Chondrocyte (in vitro differentiated cells): Measurements from ENCODE around the gene SPOPL. TPM values are rescaled to one million over a fixed set of nuclear protein-coding genes. Genes with fewer than 3 reads are reported as not detected.
"Not testable (repeated sequence)": the region's sequence is repeated elsewhere in the genome, so short reads cannot be mapped to it uniquely, and the experiment has no call there.

ENCODE experiments used
- DNase-seq: peaks from one replicate; pipeline ENCODE4 v3.0.0; 2021; ENCODE audit warnings: mixed read lengths, low spot score
- H3K27ac Mint-ChIP-seq: one replicate; pipeline ENCODE4 v1.8.0; 2021; ENCODE audit warnings: mild to moderate bottlenecking, moderate library complexity, mixed read lengths; ENCODE audit not compliant: unreplicated experiment
- H3K27me3 Mint-ChIP-seq: 2 replicates; pipeline ENCODE4 v1.8.0; 2021; ENCODE audit warnings: low read depth, mixed read lengths
- H3K36me3 Mint-ChIP-seq: 2 replicates; pipeline ENCODE4 v1.8.0; 2021; ENCODE audit warnings: low read depth, mixed read lengths
- H3K4me1 Mint-ChIP-seq: 2 replicates; pipeline ENCODE4 v1.8.0; 2021; ENCODE audit warnings: low read depth, mild to moderate bottlenecking, mixed read lengths
- H3K4me3 Mint-ChIP-seq: one replicate; pipeline ENCODE4 v1.8.0; 2021; ENCODE audit warnings: mild to moderate bottlenecking, moderate library complexity, mixed read lengths; ENCODE audit not compliant: unreplicated experiment
- H3K9me3 Mint-ChIP-seq: 2 replicates; pipeline ENCODE4 v1.8.0; 2021; ENCODE audit warnings: low read depth, mixed read lengths
- total RNA-seq: library from RNA; stranded (reverse); gene quantifications from 3 replicates; pipeline ENCODE4 v1.2.1, GENCODE V29; 2021
- TF ChIP-seq, protein P1 (sequence below): fragments of 200-600 bp; sonication (generic); IDR thresholded peaks from 2 replicates; pipeline ENCODE4 v1.5.0; 2021; ENCODE audit warnings: antibody characterized with exemption, mild to moderate bottlenecking, moderate library complexity

Gene SPOPL
- total RNA-seq, 1 donor from 2014 or later = 16.2 TPM

DNA sequence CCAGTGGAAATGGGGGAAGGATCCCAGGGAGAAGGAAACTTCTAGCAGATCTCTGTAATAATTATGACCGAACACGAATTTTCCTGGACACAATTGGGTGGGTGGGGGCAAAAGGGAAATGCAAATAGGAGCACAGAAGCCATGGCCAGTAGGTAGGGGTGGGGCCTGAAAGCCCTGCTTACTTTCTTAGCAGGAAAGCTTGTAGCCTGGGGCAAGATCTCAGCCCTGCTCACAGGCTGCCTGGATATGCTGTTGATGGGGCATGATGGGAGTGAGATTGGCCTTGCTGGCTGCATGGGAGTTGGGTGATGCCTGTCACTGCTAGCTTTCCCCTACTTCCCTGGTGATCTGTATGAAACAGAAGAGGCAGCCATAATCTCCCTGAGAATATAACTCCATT lies 45.9 kb upstream of the SPOPL start:
- DNase-seq = no peak
- Mint-ChIP-seq H3K27ac (no peak overlapping the region), H3K4me1 (peaks cover 26% of the 10 kb centered on the region), H3K27me3 (no peaks in the 10 kb centered on the region), H3K36me3 (no peaks in the 10 kb centered on the region), H3K9me3 (peaks cover 18% of the 10 kb centered on the region), H3K4me3 (no peak overlapping the region)
- TF ChIP-seq, protein P1, sequence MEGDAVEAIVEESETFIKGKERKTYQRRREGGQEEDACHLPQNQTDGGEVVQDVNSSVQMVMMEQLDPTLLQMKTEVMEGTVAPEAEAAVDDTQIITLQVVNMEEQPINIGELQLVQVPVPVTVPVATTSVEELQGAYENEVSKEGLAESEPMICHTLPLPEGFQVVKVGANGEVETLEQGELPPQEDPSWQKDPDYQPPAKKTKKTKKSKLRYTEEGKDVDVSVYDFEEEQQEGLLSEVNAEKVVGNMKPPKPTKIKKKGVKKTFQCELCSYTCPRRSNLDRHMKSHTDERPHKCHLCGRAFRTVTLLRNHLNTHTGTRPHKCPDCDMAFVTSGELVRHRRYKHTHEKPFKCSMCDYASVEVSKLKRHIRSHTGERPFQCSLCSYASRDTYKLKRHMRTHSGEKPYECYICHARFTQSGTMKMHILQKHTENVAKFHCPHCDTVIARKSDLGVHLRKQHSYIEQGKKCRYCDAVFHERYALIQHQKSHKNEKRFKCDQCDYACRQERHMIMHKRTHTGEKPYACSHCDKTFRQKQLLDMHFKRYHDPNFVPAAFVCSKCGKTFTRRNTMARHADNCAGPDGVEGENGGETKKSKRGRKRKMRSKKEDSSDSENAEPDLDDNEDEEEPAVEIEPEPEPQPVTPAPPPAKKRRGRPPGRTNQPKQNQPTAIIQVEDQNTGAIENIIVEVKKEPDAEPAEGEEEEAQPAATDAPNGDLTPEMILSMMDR = no peak

DNA sequence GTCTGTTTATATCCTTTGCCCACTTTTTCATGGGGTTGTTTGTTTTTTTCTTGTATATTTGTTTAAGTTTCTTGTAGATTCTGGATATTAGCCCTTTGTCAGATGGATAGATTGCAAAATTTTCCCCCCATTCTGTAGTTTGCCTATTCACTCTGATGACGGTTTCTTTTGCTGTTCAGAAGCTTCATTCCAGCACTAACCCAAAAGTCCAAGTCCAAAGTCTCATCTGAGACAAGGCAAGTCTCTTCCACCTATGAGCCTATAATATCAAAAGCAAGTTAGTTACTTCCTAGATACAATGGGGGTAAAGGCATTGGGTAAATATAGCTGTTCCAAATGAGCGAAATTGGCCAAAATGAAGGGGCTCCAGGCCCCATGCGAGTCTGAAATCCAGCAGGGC lies 38.9 kb upstream of the SPOPL start:
- not testable (repeated sequence) for DNase-seq, H3K27me3 Mint-ChIP-seq, H3K27ac Mint-ChIP-seq, H3K36me3 Mint-ChIP-seq, H3K4me3 Mint-ChIP-seq, H3K4me1 Mint-ChIP-seq
- H3K9me3 Mint-ChIP-seq = peaks cover 24% of the 10 kb centered on the region

DNA sequence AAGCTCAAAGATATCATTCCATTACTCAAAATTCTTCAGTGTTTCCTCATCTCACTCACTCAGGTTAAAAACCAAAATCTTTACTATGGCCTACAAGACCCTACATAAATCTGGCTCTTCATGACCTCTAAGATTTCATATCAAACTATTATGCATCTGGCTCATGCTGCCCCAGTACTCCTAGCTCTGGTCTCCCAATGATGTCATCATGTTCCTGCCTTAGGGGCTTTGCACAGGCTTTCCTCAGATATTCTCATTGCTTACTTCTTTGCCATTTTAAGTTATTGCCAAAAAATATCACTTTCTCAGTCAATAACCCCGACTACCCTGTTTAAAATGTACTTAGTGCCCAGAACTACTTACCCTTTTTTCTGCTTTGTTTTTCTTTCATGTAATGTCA lies 33.0 kb upstream of the SPOPL start:
- Mint-ChIP-seq H3K27ac (no peak overlapping the region), H3K4me1 (no peaks in the 10 kb centered on the region), H3K36me3 (no peaks in the 10 kb centered on the region), H3K27me3 (no peaks in the 10 kb centered on the region), H3K9me3 (peaks cover 3% of the 10 kb centered on the region), H3K4me3 (no peak overlapping the region)
- TF ChIP-seq, protein P1 = no peak
- no peak for DNase-seq

DNA sequence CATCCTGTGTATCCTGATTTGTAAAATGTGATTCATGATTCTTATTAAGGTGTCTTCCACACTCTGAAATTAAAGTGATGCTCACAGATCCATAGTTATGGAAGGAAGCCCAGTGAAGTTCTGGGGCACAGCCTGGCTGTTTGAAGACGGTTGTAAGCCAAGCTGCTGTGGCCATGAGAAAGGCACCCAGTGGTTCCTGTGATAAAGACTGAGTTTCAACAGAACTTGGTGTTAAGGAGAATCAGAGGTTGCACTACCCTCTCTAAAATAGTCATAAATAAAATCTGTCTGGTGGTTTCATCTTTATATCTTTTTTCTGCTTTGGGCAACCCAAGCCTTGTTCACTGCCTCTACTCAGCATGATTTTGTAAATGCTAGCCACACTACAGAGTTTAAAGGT lies 32.2 kb upstream of the SPOPL start:
- no peak overlapping the region for H3K27ac Mint-ChIP-seq
- TF ChIP-seq, protein P1 = no peak
- no peaks in the 10 kb centered on the region for H3K36me3 Mint-ChIP-seq
- H3K9me3 Mint-ChIP-seq = no peaks in the 10 kb centered on the region
- peaks cover 5% of the 10 kb centered on the region for H3K4me1 Mint-ChIP-seq
- H3K27me3 Mint-ChIP-seq = no peaks in the 10 kb centered on the region
- DNase-seq = no peak
- no peak overlapping the region for H3K4me3 Mint-ChIP-seq

DNA sequence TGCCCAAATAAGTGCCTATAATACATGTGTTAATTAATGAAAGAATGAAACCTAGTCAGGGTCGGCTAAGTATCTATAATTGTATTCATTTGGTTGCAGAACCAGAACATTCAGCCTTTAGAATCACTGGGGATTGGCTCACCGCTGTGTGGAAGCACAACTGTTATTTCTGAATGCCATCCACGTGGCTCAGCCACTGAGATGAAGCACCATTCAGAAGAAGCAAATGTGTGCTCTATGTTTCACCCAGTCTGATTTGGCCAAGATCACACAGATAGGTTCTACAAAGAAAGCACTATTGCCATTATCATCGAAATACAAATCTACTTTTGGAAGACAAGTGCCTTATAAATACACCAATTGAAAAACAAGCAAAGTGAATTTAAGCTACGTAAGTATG lies 30.6 kb upstream of the SPOPL start:
- H3K27me3 Mint-ChIP-seq = no peaks in the 10 kb centered on the region
- H3K4me3 Mint-ChIP-seq = no peak overlapping the region
- TF ChIP-seq, protein P1 = no peak
- peaks cover 9% of the 10 kb centered on the region for H3K4me1 Mint-ChIP-seq
- H3K36me3 Mint-ChIP-seq = no peaks in the 10 kb centered on the region
- no peaks in the 10 kb centered on the region for H3K9me3 Mint-ChIP-seq
- no peak for DNase-seq
- no peak overlapping the region for H3K27ac Mint-ChIP-seq

DNA sequence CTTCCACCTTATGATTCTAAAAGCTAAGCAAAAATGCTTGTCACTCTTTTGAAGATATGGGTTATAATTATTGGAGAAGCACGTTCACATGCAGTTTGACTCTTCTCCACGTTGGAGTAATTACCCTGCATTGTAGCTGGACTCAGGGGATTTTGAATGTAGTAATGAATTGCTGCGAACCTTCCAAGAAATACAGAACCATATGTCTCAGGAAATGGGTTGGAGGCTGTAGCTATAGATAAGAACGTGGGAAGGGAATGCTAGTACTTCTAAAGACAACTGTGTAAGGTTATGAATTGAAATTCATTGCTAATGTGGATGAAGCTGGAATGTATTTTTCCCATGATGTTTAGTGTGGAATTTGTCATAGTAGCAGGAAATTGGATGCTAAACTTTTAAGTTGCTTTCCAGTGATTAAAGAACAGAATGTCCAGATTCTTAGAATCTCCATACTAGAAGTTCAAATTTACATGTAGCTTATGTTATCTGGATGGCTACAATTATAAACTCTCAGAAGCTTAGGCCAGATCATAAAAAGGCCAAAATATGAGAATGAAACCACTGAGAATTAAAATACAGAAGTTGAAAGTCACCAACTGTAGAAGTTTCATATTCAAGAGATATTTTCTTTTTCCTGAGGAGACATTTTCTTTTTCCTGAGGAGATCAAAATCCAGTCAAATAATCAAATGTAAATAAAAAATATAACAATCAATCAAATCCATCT lies 27.3 kb upstream of the SPOPL start:
- H3K9me3 Mint-ChIP-seq = no peaks in the 10 kb centered on the region
- TF ChIP-seq, protein P1 = no peak
- H3K27me3 Mint-ChIP-seq = no peaks in the 10 kb centered on the region
- no peak overlapping the region for H3K4me3 Mint-ChIP-seq
- H3K27ac Mint-ChIP-seq = no peak overlapping the region
- H3K4me1 Mint-ChIP-seq = peaks cover 10% of the 10 kb centered on the region
- H3K36me3 Mint-ChIP-seq = no peaks in the 10 kb centered on the region
- DNase-seq = no peak
